HepG2 (cell line): ENCODE data around the gene DISP2. TPM values are rescaled to one million over a fixed set of nuclear protein-coding genes. Genes with fewer than 3 reads are reported as not detected.

Experiments used
- ATAC-seq: fragments of 200-7000 bp; cut with Tn5 transposase; 3 replicates; pipeline ENCODE4 v1.9.1; 2020; ENCODE audit warnings: mild to moderate bottlenecking, moderate library complexity
- BruUV-seq: library from RNA; stranded (reverse); fragments of 400-500 nt; replicated peaks from 2 replicates; lab custom pipeline; 2021; lab: Mats Ljungman, UMichigan
- CTCF ChIA-PET: fragments of 300-600 bp; formaldehyde crosslinking; extraction: SDS; loops from one replicate; lab custom pipeline; 2021; ENCODE audit warnings: low total read pairs, inconsistent platforms, low intra/inter-chr PET ratio; lab: Yijun Ruan, JAX
- POLR2A ChIA-PET: fragments of 350-600 bp; sonication (Branson Sonifier 250); formaldehyde crosslinking; loops from one replicate; lab custom pipeline; 2020; ENCODE audit warnings: antibody characterized with exemption, inconsistent platforms; lab: Yijun Ruan, JAX
- DNase-seq: peaks from one replicate; pipeline ENCODE4 v3.0.0-alpha.2; 2015; ENCODE audit warnings: low spot score
- FAIRE-seq: peaks from 3 replicates; lab custom pipeline; 2011; peaks lifted over from hg19 to GRCh38; lab: Jason Lieb, UNC
- H2AFZ ChIP-seq: one replicate; pipeline ENCODE4 v1.6.1; 2011; ENCODE audit warnings: low read length, inconsistent platforms
- H3K27ac ChIP-seq: fragments of 300-600 bp; 3 replicates; pipeline ENCODE4 v1.8.0; 2011; ENCODE audit warnings: mixed run types, mild to moderate bottlenecking, mixed read lengths, low read length, inconsistent platforms; ENCODE audit not compliant: insufficient read depth; ENCODE audit errors: extremely low read length
- H3K27me3 ChIP-seq, 2 experiments: fragments of 200-600 bp in 1 of 2; 2 replicates in 1 of 2; 3 replicates in 1 of 2; pipeline versions ENCODE4 v1.6.0 to v1.8.0; 2011; ENCODE audit warnings: low read length in 2 of 2, mild to moderate bottlenecking in 2 of 2, moderate library complexity in 2 of 2, inconsistent platforms in 1 of 2; ENCODE audit not compliant: insufficient read depth in 2 of 2, control insufficient read depth in 1 of 2
- H3K36me3 ChIP-seq, 2 experiments: fragments of 200-600 bp in 1 of 2; replicated peaks in 1 of 2; 2 replicates in 1 of 2; 3 replicates in 1 of 2; pipeline versions ENCODE4 v1.5.1 to v1.8.0; 2011; ENCODE audit warnings: low read length in 2 of 2, inconsistent platforms in 1 of 2; ENCODE audit not compliant: insufficient read depth in 2 of 2, control insufficient read depth in 1 of 2
- H3K4me1 ChIP-seq: 2 replicates; pipeline ENCODE4 v1.5.1; 2012; ENCODE audit warnings: low read length, inconsistent platforms; ENCODE audit not compliant: insufficient read depth
- H3K4me2 ChIP-seq: 2 replicates; pipeline ENCODE4 v1.6.0; 2011; ENCODE audit warnings: low read depth, low read length, inconsistent platforms
- H3K4me3 ChIP-seq, 3 experiments: fragments of 200-600 bp in 1 of 3; sonication (generic), shearing (Covaris generic) in 1 of 3; replicated peaks in 1 of 3; 2 replicates each; pipeline ENCODE4 v1.5.1; 2011 to 2016; ENCODE audit warnings: low read length in 3 of 3, inconsistent platforms in 2 of 3, low read depth in 2 of 3, mild to moderate bottlenecking in 2 of 3, control low read depth in 1 of 3, mixed read lengths in 1 of 3; ENCODE audit not compliant: insufficient read depth in 1 of 3
- H3K79me2 ChIP-seq: one replicate; pipeline ENCODE4 v1.6.1; 2011; ENCODE audit warnings: low read length, inconsistent platforms; ENCODE audit not compliant: insufficient read depth
- H3K9ac ChIP-seq: 2 replicates; pipeline ENCODE4 v1.6.0; 2011; ENCODE audit warnings: mild to moderate bottlenecking, low read depth, low read length, inconsistent platforms; ENCODE audit not compliant: insufficient read depth
- H3K9me3 ChIP-seq: 2 replicates; pipeline ENCODE4 v1.5.1; 2012; ENCODE audit warnings: mild to moderate bottlenecking, low read length
- H4K20me1 ChIP-seq: 2 replicates; pipeline ENCODE4 v1.6.0; 2011; ENCODE audit warnings: inconsistent platforms, mild to moderate bottlenecking, low read length, moderate library complexity; ENCODE audit not compliant: insufficient read depth
- AGO1 ChIP-seq: fragments of 200-400 bp; formaldehyde crosslinking; IDR thresholded peaks from 2 replicates; pipeline ENCODE4 v1.6.1; 2017; ENCODE audit warnings: mild to moderate bottlenecking, low read depth, low read length, moderate library complexity; ENCODE audit not compliant: poor library complexity, severe bottlenecking
- CAMTA2 ChIP-seq: sonication (generic); formaldehyde crosslinking; IDR thresholded peaks from 2 replicates; pipeline ENCODE4 v1.4.0; 2020; ENCODE audit warnings: mild to moderate bottlenecking, missing genetic modification reagents, borderline replicate concordance
- CREM ChIP-seq, 2 experiments: sonication (generic) in 1 of 2; formaldehyde crosslinking in 1 of 2; IDR thresholded peaks; 2 replicates each; pipeline versions ENCODE4 v1.4.0 to v1.6.1; 2016 to 2020; ENCODE audit warnings: antibody characterized with exemption in 1 of 2, mild to moderate bottlenecking in 1 of 2, missing genetic modification reagents in 1 of 2
- HNRNPL ChIP-seq: fragments of 200-400 bp; formaldehyde crosslinking; IDR thresholded peaks from 2 replicates; pipeline ENCODE4 v1.6.1; 2017; ENCODE audit warnings: mild to moderate bottlenecking, low read depth, low read length
- KMT2B ChIP-seq: IDR thresholded peaks from 2 replicates; pipeline ENCODE4 v1.6.1; 2016; ENCODE audit warnings: missing genetic modification reagents, missing compliant biosample characterization
- MZF1 ChIP-seq: sonication (generic); formaldehyde crosslinking; IDR thresholded peaks from 2 replicates; pipeline ENCODE4 v1.8.1; 2023; ENCODE audit warnings: mild to moderate bottlenecking, missing genetic modification reagents, borderline replicate concordance
- PBX2 ChIP-seq: IDR thresholded peaks from 2 replicates; pipeline ENCODE4 v1.6.1; 2016; ENCODE audit warnings: control low read depth
- REPIN1 ChIP-seq: sonication (generic); formaldehyde crosslinking; IDR thresholded peaks from 2 replicates; pipeline ENCODE4 v1.8.0; 2022; ENCODE audit warnings: missing genetic modification reagents, low read depth, mild to moderate bottlenecking, borderline replicate concordance
- SIN3B ChIP-seq: fragments of 150-350 bp; IDR thresholded peaks from 2 replicates; pipeline ENCODE4 v1.6.1; 2014; ENCODE audit warnings: low read length
- SRY ChIP-seq: sonication (generic); formaldehyde crosslinking; IDR thresholded peaks from 2 replicates; pipeline ENCODE4 v1.8.0; 2022; ENCODE audit warnings: mild to moderate bottlenecking, missing genetic modification reagents
- TCF7L2 ChIP-seq: IDR thresholded peaks from 2 replicates; pipeline ENCODE4 v1.6.1; 2011; ENCODE audit warnings: mild to moderate bottlenecking, low read depth, low read length, moderate library complexity
- UBTF ChIP-seq: sonication (generic); formaldehyde crosslinking; IDR thresholded peaks from 2 replicates; pipeline ENCODE4 v1.4.0; 2020; ENCODE audit warnings: mild to moderate bottlenecking, missing genetic modification reagents
- YY1 ChIP-seq: IDR thresholded peaks from 2 replicates; pipeline ENCODE4 v1.6.1; 2011; ENCODE audit warnings: low read length, low read depth, moderate library complexity, mild to moderate bottlenecking; ENCODE audit not compliant: insufficient read depth, insufficient replicate concordance
- ZNF331 ChIP-seq: sonication (generic); formaldehyde crosslinking; IDR thresholded peaks from 2 replicates; pipeline ENCODE4 v1.4.0; 2020; ENCODE audit warnings: missing genetic modification reagents
- ZNF605 ChIP-seq: sonication (generic); formaldehyde crosslinking; IDR thresholded peaks from 2 replicates; pipeline ENCODE4 v1.8.0; 2022; ENCODE audit warnings: mild to moderate bottlenecking, missing genetic modification reagents
- ZNF616 ChIP-seq: sonication (generic); formaldehyde crosslinking; IDR thresholded peaks from 2 replicates; pipeline ENCODE4 v1.5.0; 2020; ENCODE audit warnings: low read depth, mild to moderate bottlenecking, missing genetic modification reagents
- ZNF672 ChIP-seq: sonication (generic); formaldehyde crosslinking; IDR thresholded peaks from 2 replicates; pipeline ENCODE4 v1.8.1; 2022; ENCODE audit warnings: missing genetic modification reagents
- ZNF772 ChIP-seq: sonication (generic); formaldehyde crosslinking; IDR thresholded peaks from 2 replicates; pipeline ENCODE4 v1.5.0; 2020; ENCODE audit warnings: mild to moderate bottlenecking, missing genetic modification reagents
- WGBS: methylation state at CpG from one replicate; pipeline ENCODE4 v1.1.6; 2017; ENCODE audit warnings: low lambda C conversion rate; 5-methylcytosine and 5-hydroxymethylcytosine counted together
- in situ Hi-C: cut with HindIII; loops from 2 replicates; pipeline ENCODE4 v1.10.0; 2017; ENCODE audit warnings: low pct_unique_long_range_greater_than_20kb; ENCODE audit not compliant: extremely low pct_ligation_motif_present
- intact Hi-C: fragments of 100-400 bp; cut with micrococcal nuclease; formaldehyde crosslinking; loops from one replicate; pipeline ENCODE4 v1.10.0; 2022; ENCODE audit not compliant: unreplicated experiment
- polyA plus RNA-seq, 8 experiments: library from polyadenylated mRNA; depleted of rRNA in 3 of 8; stranded (reverse) in 7 of 8; unstranded in 1 of 8; fragments of >200 nt; fragmentation: Illumina TruSeq in 4 of 8; extraction: Trizol in 4 of 8; gene quantifications; 2 replicates each; pipeline versions ENCODE4 v1.2.1 to v1.2.3, GENCODE V29; 2011 to 2016; ENCODE audit warnings: low read depth in 4 of 8, missing spikeins in 1 of 8, mixed read lengths in 1 of 8; ENCODE audit not compliant: insufficient read depth in 1 of 8
- total RNA-seq, 5 experiments: library from RNA; depleted of rRNA; stranded (reverse); fragments of >200 nt; fragmentation: Illumina TruSeq; extraction: Trizol; gene quantifications; 2 replicates each; pipeline ENCODE4 v1.2.3, GENCODE V29; 2016; ENCODE audit warnings: low read depth in 1 of 5

The DISP2 gene
- total and polyA plus RNA-seq, 2 of the 13 experiments (the other 11 are each of a cell fraction or from before 2014, with no cell fraction given) = 0.09 to 0.32 TPM

- TF ChIP-seq AGO1 (no peak), ZNF331 (CRISPR knock-in tag) (peak; percentile 70; the same call in 1 of the 2 replicates), REPIN1 (peak; percentile 79; the same call in 1 of the 2 replicates), SIN3B (no peak), CAMTA2 (no peak), SRY (CRISPR knock-in tag) (peak; percentile 96), ZNF672 (CRISPR knock-in tag) (peak; percentile 91)
These were observed 9.9 kb downstream of the DISP2 start (continued) for GRCh38 chr15:40367686-40368611.

GRCh38 chr15:40368719-40369473 is 10.9 kb downstream of the DISP2 start:
- in situ Hi-C loops = no loop called here
- H2AFZ ChIP-seq = no peak overlapping the region
- H3K4me3 ChIP-seq = no peak overlapping the region; a peak in 1 of 6 replicates
- no peaks in the 10 kb centered on the region for H3K4me1 ChIP-seq
- no peak overlapping the region for H3K27ac ChIP-seq
- 45% methylated on average over 12 of the region's 24 CpGs for WGBS
- no peak for ATAC-seq
- CTCF ChIA-PET = interaction anchor here (1.7 to 3.0 kb wide), 3 partner anchors 24 to 52 kb away, joined by 5 to 32 read pairs (median 8); no protein-coding TSS in a partner anchor
- DNase-seq = no peak
- H3K79me2 ChIP-seq = no peaks in the 10 kb centered on the region
- no peak overlapping the region for H3K9ac ChIP-seq
- H3K4me2 ChIP-seq = no peak overlapping the region
- no peaks in the 10 kb centered on the region for H3K36me3 ChIP-seq
- POLR2A ChIA-PET = interaction anchor here (0.6 to 4.4 kb wide), 3 partner anchors 14 to 52 kb away, joined by 3 to 16 read pairs (median 4); partner anchors contain the start of genes IVD and KNSTRN
- peaks cover 12 to 77% of the 10 kb centered on the region in 2 experiments for H3K27me3 ChIP-seq
- no peaks in the 10 kb centered on the region for H3K9me3 ChIP-seq
- FAIRE-seq = no peak
- no TSS peak for BruUV-seq
- intact Hi-C loops = loop anchor here (1.0 kb wide), 1 partner anchor 53 kb away; no protein-coding TSS in a partner anchor
- no peaks in the 10 kb centered on the region for H4K20me1 ChIP-seq
- TF ChIP-seq HNRNPL (0 out of 2 replicates have a peak, but pooled peaks have one; percentile 17), UBTF (CRISPR knock-in tag) (no peak), ZNF605 (no peak; the same call in 1 of the 2 replicates), MZF1 (CRISPR knock-in tag) (no peak), CREM (IDR thresholded peaks at IDR 0.05) (no peak), CREM (CRISPR knock-in tag; IDR thresholded peaks at IDR 0.05) (no peak), ZNF616 (CRISPR knock-in tag) (no peak), KMT2B (CRISPR knock-in tag) (no peak), TCF7L2 (no peak), ZNF772 (CRISPR knock-in tag) (0 out of 2 replicates have a peak, but pooled peaks have one; percentile 1), YY1 (no peak), PBX2 (CRISPR knock-in tag) (no peak)
